ENCODE data around the gene CCDC85B.
"Not testable (repeated sequence)": the region's sequence is repeated elsewhere in the genome, so short reads cannot be mapped to it uniquely, and the experiment has no call there.

The CCDC85B gene

DNA sequence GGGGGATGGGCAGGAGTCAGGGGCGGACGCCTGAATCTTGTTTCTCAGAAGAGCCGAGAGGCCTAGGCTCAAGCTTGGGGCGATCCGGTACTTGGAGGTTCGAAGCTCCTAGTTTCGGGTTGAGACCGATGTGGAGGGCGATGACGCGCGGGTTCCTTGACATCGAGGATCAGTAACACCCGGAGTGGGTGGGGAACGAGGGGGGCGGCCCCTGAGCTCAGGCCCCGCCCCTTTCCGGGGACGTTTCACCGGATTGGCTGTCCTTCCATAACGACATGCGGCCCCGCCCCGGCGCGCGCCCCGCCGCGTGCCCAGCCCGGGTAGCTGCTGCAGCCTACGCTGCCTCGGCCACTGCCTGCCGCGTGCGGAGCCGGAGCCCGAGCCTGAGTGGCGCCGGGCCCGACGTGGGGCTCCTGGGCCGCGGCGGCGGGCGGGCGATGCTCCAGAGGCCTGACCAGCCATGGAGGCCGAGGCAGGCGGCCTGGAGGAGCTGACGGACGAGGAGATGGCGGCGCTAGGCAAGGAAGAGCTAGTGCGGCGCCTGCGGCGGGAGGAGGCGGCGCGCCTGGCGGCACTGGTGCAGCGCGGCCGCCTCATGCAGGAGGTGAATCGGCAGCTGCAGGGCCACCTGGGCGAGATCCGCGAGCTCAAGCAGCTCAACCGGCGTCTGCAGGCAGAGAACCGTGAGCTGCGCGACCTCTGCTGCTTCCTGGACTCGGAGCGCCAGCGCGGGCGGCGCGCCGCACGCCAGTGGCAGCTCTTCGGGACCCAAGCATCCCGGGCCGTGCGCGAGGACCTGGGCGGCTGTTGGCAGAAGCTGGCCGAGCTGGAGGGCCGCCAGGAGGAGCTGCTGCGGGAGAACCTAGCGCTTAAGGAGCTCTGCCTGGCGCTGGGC, at the start of gene CCDC85B:
CCDC85B (plus strand) TSS at position 350 of the 895 bp plus-strand sequence; CDS start at position 461, 111 bp downstream.
- peak; percentile 98 for DNase-seq

DNA sequence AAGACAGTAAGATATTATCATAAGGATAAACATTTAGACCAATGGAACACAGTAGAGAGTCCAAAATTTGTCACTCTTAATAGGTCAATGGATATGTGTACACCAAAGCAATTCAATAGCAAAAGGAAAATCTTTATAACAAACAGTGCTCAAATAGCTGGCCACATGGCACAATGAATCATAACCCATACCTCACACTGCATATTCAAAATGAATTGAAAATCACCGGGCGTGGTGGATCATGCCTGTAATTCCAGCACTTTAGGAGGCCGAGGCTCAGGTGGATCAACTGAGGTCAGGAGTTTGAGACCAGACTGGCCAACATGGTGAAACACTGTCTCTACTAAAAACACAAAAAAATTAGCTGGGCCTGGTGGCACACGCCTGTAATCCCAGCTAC, 48.3 kb upstream of the CCDC85B start:
- no peak for DNase-seq

DNA sequence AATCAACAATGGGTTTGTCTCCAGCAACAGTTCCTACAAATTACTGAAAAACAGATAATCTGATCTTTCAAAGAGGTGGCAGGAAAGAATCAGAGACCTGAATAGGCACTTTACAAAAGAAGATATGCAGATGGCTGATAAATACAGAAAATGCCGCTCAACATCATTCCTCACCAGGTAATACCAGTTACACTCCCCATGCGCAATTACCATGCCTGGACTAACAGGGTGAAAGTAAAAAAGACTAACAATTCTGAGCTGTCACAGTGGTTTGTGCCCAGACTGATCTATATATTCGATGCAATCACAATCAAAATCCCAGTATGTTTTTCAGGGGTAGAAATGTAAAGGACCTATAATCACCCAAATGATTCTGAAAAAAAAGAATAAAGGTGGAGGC, 46.7 kb upstream of the CCDC85B start:
- no peak for DNase-seq

DNA sequence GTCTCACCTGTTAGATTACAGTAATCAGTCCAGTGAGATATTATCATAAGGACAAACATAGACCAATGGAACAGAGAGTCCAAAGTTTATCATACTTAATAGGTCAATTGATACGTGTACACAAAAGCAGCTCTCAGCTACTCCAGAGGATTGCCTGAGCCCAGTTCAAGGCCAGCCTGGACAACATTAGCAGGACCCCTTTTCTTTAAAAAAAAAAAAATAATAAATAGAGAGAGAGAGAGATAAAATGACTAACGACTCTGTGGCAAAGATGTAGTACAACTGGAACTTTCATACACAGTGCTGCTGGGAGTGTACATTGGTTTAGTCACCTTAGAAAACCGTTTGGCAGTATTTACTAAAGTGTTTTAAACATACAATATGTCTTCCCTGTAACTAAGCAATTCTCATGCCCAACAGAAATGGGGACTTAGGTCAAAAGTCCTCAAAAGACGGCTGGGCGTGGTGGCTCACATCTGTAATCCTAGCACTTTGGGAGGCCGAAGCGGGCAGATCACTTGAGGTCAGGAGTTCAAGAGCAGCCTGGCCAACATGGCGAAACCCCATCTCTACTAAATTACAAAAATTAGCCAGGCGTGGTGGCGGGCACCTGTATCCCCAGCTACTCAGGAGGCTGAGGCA, 46.1 kb upstream of the CCDC85B start:
- DNase-seq = no peak

DNA sequence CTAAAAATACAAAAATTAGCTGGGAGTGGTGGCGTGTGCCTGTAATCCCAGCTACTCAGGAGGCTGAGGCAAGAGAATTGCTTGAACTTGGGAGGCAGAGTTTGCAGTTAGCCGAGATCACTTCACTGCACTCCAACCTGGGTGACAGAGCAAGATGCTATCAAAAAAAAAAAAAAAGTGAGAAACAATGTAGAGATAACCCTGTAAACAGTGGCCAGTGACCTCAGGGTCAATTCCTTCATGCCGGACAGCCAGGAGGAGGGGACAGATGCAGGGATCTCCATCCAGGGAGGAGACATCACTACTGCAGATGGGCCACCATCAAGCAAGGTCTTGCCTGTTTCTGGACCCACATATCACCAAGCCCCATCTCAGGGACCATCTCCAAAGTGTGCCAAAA, 42.7 kb upstream of the CCDC85B start:
- DNase-seq = no peak

DNA sequence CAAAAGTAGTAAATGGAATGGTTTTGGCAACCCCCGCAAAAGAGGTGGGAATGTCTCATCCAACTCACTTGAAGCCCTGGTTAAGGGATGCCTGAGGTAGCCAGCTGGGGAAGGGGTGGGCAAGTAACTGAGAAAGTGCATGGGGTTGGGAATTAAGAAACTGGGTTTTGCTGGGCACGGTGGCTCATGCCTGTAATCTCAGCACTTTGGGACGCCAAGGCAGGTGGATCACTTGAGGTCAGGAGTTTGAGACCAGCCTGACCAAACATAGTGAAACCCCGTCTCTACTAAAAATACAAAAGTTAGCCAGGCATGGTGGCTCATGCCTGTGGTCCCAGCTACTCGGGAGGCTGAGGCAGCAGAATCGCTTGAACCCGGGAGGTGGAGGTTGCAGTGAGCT, 41.8 kb upstream of the CCDC85B start:
- DNase-seq = not testable (repeated sequence)

DNA sequence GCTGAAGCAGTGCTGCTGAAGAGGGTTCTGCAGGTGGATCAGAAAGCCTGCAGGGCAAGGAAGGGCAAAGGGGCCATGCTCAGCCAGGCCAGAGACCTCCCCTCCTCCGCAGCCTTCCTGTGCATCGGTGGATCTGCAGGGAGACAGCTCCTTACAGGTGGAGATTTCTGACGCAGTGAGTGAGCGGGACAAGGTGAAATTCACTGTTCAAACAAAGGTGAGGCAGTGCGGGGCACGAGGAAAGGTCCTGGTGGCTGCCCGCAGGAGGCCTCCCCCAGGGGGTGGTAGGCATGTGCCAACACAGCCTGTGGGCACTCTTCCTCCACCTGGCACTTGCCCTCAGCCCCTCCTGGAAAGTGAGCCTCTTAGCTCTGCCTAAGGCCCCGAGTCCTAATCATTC, 41.1 kb upstream of the CCDC85B start:
- DNase-seq = no peak

DNA sequence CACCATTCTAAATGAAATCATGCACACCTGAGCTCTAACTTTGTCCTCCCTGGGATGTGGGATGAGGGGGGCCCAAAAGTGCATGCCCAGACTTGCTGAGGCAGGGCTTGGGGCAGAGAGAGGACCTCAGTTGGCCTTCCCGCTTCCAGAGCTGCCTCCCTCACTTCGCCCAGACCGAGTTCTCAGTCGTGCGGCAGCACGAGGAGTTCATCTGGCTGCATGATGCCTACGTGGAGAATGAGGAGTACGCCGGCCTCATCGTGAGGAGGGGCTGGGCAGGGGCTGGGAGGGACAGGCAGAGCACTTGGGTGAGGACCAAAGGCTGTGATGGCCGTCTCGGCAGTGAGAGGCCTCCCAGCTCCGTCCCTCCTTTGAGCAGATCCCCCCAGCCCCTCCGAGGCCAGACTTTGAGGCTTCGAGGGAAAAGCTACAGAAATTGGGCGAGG, 40.7 kb upstream of the CCDC85B start:
- DNase-seq = no peak

DNA sequence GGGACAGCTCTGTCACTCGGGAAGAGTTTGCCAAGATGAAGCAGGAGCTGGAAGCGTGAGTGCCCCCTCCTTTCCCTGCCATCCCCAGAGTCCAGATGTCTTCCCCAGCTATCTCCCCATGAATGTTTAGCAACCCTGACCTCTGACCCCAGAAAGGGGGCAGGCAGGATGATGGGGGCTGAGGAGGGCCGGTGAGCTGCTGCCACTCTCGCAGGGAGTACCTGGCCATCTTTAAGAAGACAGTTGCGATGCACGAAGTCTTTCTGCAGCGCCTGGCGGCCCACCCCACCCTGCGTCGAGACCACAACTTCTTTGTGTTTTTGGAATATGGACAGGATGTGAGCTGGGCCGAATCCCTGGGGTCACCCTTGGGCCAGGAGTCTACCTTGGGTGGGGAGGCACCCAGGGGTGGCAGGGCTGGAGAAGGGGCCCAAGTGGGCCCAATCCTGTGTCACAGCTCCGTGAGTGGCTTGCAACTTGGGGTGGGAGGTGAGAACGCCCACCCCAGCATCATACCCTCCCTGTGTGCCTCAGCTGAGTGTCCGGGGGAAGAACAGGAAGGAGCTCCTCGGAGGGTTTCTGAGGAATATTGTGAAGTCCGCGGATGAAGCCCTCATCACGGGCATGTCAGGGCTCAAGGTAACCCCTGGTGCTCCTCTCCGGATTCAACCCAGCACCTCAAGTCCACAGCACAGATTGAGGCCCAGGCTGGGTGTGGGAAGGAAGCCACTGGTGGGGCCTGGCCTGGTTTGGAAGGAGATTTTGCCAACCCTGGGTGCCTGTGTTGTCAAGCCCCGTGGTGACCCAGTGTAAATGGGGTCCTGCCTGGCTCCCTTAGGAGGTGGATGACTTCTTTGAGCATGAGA, 40.0 kb upstream of the CCDC85B start:
- no peak for DNase-seq

DNA sequence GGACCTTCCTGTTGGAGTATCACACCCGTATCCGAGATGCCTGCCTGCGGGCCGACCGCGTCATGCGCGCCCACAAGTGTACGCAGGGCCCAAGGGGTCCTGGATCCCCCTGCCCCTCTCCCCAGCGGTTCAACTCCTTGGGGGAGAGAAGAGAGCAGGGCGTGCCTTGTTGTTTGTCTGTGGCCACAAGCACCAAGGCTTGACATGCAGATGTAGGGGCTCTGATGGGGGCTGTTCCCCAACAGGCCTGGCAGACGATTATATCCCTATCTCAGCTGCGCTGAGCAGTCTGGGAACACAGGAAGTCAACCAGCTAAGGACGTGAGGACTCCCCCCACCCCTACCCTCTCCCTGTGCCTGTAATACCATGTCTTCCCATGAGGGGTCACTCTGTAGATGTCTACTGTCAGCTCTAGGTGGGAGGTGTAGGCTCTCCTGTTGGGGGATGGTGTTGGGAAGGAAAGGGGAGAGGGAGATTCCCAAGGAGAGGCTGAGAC, 39.3 kb upstream of the CCDC85B start:
- peak in 1 of 2 donors; percentile 39 for DNase-seq

DNA sequence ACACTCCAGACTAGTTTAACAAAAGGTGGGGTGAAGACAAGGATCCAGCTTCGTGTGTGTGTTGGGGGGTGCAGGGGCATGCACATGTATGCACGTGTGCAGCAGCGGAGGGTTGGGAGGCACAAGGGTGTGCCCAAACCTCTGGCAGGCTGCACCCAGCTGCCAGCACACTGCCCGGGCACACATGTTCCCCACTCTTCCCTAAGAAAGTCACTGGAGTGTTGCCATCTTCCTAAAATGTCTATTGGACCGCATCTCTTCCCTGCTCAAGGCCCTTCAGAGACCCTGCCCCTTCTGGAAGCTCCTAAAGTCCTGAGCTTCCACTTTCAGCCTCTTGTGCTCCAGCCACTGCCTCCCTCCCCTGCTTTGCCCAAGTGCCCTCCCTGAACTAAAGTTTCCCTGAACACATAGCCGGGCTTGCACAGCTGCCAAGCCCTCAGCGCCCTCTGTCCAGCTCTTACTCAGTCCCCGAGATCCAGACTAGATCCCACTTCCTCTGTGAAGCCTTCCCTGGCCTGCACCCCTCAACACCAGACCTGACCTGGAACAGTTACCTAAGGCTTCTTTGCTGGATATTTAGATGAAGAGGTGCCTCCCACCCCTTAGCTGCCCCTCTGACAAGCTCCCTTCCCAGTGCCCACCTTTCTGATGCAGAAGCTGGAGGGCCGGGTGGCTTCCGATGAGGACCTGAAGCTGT, 38.5 kb upstream of the CCDC85B start:
- DNase-seq = no peak

DNA sequence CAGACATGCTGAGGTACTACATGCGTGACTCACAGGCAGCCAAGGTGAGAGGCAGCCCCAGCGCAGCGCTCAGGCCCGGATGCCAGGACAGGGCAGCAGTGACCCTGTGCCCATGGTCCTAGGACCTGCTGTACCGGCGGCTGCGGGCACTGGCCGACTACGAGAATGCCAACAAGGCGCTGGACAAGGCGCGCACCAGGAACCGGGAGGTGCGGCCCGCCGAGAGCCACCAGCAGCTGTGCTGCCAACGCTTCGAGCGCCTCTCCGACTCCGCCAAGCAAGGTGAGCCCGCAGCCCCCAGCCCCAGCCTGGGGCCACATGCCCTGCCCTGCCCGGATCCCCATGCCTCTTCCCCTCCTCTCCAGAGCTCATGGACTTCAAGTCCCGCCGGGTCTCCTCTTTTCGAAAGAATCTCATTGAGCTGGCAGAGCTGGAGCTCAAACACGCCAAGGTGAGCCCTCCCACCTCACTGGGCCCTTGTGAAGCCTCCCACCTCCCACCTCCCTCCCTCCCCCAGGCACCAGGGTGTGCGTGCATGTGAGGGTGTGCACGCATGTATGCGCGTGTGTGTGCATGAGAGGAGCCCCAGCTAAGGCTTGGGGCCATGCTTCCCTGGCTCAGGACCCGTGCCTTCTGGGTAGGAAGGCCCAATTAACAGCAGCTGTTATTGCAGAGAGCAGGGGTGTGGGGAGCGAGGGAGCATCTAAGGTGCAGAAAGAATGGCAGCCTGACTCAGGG, 37.8 kb upstream of the CCDC85B start:
- no peak for DNase-seq

DNA sequence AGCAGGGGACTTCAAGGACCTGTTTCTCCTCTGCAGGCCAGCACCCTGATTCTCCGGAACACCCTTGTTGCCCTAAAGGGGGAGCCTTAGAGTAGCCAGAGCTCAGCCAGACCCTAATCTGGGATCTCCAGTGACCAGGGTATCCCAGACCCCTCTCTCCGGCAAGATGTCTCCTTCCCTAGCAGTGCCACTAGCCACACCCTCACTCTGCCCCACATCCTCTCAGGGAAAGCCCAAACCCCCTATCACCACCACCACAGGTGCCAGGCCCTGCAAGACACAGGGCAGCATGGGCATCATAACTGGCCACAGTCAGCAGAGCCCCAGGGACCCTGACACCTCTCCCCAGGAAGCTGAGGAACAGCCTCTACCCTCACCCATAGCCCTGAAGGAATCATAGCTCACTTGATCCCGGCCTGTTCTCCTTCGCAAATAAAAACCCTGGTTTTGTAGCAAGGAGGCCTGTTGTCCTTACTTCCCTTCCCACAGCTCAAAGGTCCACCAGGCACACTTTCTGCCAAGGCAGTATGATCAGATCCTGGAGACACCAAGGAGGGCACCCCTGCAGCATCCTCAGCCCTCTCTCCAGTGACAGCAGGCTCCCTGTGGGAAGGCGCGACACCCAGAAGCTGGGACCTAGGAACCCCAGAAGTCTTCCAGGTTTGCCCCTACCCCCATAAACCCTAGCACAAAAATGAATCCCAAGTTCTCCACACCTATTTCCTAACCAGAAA, 37.1 kb upstream of the CCDC85B start:
- no peak for DNase-seq

DNA sequence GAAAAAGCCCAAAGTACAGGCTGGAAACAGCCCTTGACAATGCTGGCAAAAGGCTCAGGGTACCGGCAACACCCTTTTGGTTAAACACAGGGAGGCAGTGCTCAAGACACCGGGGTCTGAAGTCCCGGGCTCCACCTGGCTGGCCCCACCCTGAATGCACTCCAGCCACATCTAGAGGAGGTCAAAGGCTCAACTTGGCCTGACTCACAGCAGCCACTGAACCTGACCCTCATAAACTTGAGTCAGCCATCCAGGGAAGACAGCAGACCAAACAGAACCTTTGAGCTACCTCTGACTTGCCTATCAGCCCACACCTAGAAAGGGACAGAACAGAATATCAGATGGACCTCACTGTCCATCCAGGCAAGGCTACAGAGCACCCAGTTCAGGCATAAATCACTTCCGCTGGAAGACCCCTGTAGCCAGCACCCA, 36.3 kb upstream of the CCDC85B start:
- DNase-seq = no peak

DNA sequence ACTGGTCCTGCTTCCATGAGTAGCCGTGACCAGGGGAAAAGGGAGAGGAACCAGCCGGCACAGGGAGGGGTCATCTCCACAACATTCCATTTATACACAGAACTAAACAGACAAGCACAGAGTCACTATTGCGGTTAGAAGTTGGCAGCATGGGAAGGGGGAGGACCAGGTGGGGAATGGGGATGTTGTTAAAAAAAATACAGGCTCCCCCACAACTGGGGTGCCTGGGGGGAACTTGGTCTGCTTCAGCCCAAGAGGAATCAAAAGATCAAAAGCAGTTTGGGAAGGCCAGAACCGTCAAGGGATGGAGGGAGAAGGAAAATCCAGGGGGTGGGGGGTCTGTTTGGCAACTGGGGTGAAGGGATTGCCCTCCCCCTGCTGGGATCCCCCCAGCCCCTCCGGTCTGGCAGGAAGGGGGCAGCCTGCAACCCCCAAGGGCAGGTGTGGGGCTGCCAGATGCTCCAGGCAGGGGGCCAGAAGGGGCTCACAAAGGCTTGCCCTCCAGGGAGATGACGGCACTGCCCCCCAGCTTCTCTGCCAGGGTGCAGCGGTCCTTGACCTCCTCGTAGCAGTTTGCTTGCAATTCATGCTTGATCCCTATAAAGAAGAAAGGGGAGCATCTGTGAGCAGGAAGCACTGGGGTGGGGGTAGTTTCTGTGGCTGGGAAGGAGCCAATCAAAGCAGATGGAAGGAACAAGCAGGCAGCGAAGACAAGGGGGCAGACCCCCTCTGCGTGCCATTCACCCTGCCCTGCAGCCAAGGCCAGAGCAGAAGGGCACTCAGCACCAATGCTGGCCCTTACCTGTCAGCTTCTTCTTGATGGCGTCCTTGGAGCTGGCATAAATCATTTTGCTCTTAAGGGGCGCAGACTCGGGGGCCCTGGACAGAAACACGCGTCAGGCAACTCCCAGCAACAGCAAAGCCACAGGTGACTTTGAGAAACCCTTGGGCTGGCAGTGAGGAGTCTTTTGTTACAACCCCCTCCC, 35.3 kb upstream of the CCDC85B start:
- DNase-seq = no peak

DNA sequence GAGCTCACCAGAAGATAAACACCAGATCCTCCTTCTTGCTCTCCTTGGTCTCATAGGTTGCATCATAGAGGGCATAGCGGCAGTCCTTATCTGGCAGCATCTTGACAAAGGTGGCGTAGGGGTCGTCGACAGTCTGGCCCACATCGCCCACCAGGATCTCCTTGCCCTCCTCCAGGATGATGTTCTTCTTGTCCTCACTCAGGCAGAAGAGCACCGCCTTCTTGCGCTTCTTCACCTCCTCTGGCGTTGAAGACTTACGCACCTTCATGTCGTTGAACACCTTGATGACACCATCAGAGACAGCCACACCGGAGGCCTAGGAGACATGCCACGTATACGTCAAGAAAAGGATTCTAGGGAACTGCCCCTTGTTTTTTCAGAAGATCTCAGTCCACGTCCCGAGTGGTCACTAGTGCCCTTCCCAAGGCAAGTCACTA, 34.5 kb upstream of the CCDC85B start:
- DNase-seq = no peak

DNA sequence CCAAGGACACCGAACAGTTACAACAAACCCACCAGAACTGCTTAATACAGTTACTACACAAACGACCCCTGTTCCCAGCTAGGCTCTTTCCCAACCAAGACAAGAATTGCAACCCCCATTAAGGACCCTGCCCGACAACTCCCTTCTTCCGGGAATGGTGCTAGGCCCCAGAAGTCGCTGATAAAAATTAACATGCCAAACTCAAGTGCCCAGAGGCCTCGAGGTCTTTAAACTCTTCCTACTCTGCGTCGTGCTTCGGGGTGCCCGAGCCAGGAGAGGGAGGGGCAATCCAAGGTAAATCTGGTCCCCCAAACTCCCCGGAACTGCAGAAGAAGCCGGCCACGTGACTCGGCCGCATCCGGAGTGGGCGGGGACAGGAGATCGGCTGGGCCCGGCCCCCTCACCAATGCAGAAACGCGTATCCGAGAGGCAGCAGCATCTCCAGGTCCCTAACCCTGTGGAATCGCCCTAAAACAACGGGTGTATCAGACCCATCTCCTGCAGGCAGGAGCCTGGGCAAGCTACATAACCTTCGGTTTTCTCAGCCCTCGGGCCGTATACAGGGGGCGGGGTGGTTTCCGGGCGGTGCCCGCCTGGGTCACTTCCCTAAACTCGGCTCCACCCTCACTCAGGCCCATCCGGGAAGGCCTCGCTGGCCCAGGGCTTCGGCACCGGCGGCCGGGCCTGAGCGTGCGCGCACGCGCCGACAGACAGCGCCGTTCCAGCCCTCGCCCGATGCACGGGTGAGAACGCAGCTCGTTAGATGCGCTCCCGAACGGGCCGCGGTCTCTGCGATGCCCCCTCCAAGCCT, 33.6 kb upstream of the CCDC85B start:
- DNase-seq = peak; percentile 85 to 87

DNA sequence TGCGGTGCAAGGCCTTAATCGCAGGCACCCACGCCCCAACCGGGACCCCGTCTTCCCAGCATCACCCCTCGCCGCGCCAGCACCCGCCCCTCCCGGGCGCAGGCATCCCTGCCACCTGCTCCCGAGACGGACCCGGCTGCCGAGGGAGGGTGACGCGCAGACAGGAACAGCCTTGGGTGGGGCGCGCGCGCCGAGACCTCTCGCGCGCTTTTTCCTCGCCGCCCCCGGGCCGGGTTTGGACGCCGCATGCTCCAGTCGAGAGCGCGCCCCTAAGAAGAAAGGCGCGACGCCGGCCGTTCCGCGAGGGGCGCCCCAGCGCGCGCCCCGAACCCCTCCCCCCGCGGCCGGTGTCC, 33.0 kb upstream of the CCDC85B start:
- peak; percentile 35 to 65 for DNase-seq
